H9 (cell line): ENCODE measurements around the gene FASTKD3. TPM values are rescaled to one million over a fixed set of nuclear protein-coding genes. Genes with fewer than 3 reads are reported as not detected.

Experiments
- DNase-seq: peaks from one replicate; pipeline ENCODE4 v3.0.0-alpha.2; 2017
- H2AFZ ChIP-seq: one replicate; pipeline ENCODE4 v1.6.1; 2013; ENCODE audit warnings: mild to moderate bottlenecking, low read length, control low read depth, moderate library complexity
- H2AK5ac ChIP-seq: 2 replicates; pipeline ENCODE4 v1.6.1; 2013; ENCODE audit warnings: low read length, control low read depth, mixed read lengths; ENCODE audit not compliant: insufficient read length
- H2BK120ac ChIP-seq: one replicate; pipeline ENCODE4 v1.6.1; 2013; ENCODE audit warnings: low read depth, mild to moderate bottlenecking, low read length, control low read depth, inconsistent platforms; ENCODE audit not compliant: poor library complexity, severe bottlenecking
- H2BK12ac ChIP-seq: 2 replicates; pipeline ENCODE4 v1.6.1; 2013; ENCODE audit warnings: low read length, control low read depth, mixed read lengths, low read depth; ENCODE audit not compliant: insufficient read length
- H2BK15ac ChIP-seq: 2 replicates; pipeline ENCODE4 v1.6.1; 2013; ENCODE audit warnings: low read depth, low read length, control low read depth
- H2BK20ac ChIP-seq: one replicate; pipeline ENCODE4 v1.6.1; 2013; ENCODE audit warnings: low read depth, mild to moderate bottlenecking, low read length, control low read depth, inconsistent platforms; ENCODE audit not compliant: poor library complexity, severe bottlenecking
- H2BK5ac ChIP-seq: 2 replicates; pipeline ENCODE4 v1.6.1; 2013; ENCODE audit warnings: low read length, control low read depth, mixed read lengths; ENCODE audit not compliant: insufficient read length
- H3K14ac ChIP-seq: 2 replicates; pipeline ENCODE4 v1.6.1; 2013; ENCODE audit warnings: low read length, control low read depth; ENCODE audit not compliant: insufficient read depth
- H3K18ac ChIP-seq: 2 replicates; pipeline ENCODE4 v1.6.1; 2013; ENCODE audit warnings: low read depth, mild to moderate bottlenecking, mixed read lengths, low read length, control low read depth; ENCODE audit not compliant: insufficient read length
- H3K23ac ChIP-seq: 2 replicates; pipeline ENCODE4 v1.6.1; 2013; ENCODE audit warnings: low read length, control low read depth, mixed read lengths, low read depth; ENCODE audit not compliant: insufficient read length
- H3K23me2 ChIP-seq: 2 replicates; pipeline ENCODE4 v1.6.1; 2013; ENCODE audit warnings: low read depth, mild to moderate bottlenecking, mixed read lengths, low read length, control low read depth; ENCODE audit not compliant: insufficient read length, poor library complexity, severe bottlenecking
- H3K27ac ChIP-seq: 2 replicates; pipeline ENCODE4 v1.5.1; 2013; ENCODE audit warnings: low read length, control low read depth, mixed read lengths, low read depth; ENCODE audit not compliant: insufficient read length
- H3K27me3 ChIP-seq: 2 replicates; pipeline ENCODE4 v1.6.1; 2013; ENCODE audit warnings: low read length, control low read depth, inconsistent platforms; ENCODE audit not compliant: insufficient read depth
- H3K4ac ChIP-seq: 2 replicates; pipeline ENCODE4 v1.6.1; 2013; ENCODE audit warnings: low read depth, mild to moderate bottlenecking, control low read depth, inconsistent platforms, low read length, moderate library complexity
- H3K4me1 ChIP-seq: 2 replicates; pipeline ENCODE4 v1.6.1; 2013; ENCODE audit warnings: low read length, control low read depth, inconsistent platforms; ENCODE audit not compliant: insufficient read depth
- H3K4me2 ChIP-seq: 2 replicates; pipeline ENCODE4 v1.6.1; 2013; ENCODE audit warnings: low read length, control low read depth, mixed read lengths; ENCODE audit not compliant: insufficient read length, insufficient read depth
- H3K56ac ChIP-seq: 2 replicates; pipeline ENCODE4 v1.6.1; 2013; ENCODE audit warnings: low read depth, mild to moderate bottlenecking, mixed read lengths, low read length, control low read depth; ENCODE audit not compliant: insufficient read length
- H3K79me1 ChIP-seq: 2 replicates; pipeline ENCODE4 v1.6.1; 2013; ENCODE audit warnings: low read depth, mild to moderate bottlenecking, moderate library complexity, low read length, control low read depth, inconsistent platforms; ENCODE audit not compliant: insufficient read depth, poor library complexity, severe bottlenecking
- H3K79me2 ChIP-seq: 2 replicates; pipeline ENCODE4 v1.6.1; 2013; ENCODE audit warnings: low read length, control low read depth, inconsistent platforms; ENCODE audit not compliant: insufficient read depth
- H3K9ac ChIP-seq: 2 replicates; pipeline ENCODE4 v1.6.1; 2013; ENCODE audit warnings: low read length, control low read depth, mixed read lengths; ENCODE audit not compliant: insufficient read length; ENCODE audit errors: extremely low read depth
- H3K9me3 ChIP-seq: one replicate; pipeline ENCODE4 v1.6.1; 2013; ENCODE audit warnings: low read depth, low read length, inconsistent platforms; ENCODE audit not compliant: control insufficient read depth
- H3T11ph ChIP-seq: one replicate; pipeline ENCODE4 v1.6.1; 2013; ENCODE audit warnings: mild to moderate bottlenecking, low read length, control low read depth, inconsistent platforms
- H4K20me1 ChIP-seq: one replicate; pipeline ENCODE4 v1.6.1; 2013; ENCODE audit not compliant: control insufficient read depth, insufficient read length, insufficient read depth
- H4K5ac ChIP-seq: 2 replicates; pipeline ENCODE4 v1.6.1; 2013; ENCODE audit warnings: low read depth, mild to moderate bottlenecking, mixed read lengths, low read length, control low read depth; ENCODE audit not compliant: insufficient read length
- H4K8ac ChIP-seq: replicated peaks from 2 replicates; pipeline ENCODE4 v1.6.1; 2013; ENCODE audit warnings: low read length, control low read depth, mixed read lengths, low read depth; ENCODE audit not compliant: insufficient read length
- H4K91ac ChIP-seq: 2 replicates; pipeline ENCODE4 v1.6.1; 2013; ENCODE audit warnings: low read depth, mild to moderate bottlenecking, moderate library complexity, mixed read lengths, low read length, control low read depth; ENCODE audit not compliant: insufficient read length
- H3K27ac Mint-ChIP-seq, 3 experiments: 2 replicates in 2 of 3; 3 replicates in 1 of 3; pipeline ENCODE4 v1.8.0; 2020 to 2021; ENCODE audit warnings: mixed read lengths in 3 of 3, mild to moderate bottlenecking in 1 of 3, moderate library complexity in 1 of 3
- H3K27me3 Mint-ChIP-seq: 2 replicates; pipeline ENCODE4 v1.8.0; 2021; ENCODE audit warnings: low read depth, mild to moderate bottlenecking, moderate library complexity, mixed read lengths
- H3K36me3 Mint-ChIP-seq, 3 experiments: 2 replicates in 2 of 3; 3 replicates in 1 of 3; pipeline ENCODE4 v1.8.0; 2020 to 2021; ENCODE audit warnings: low read depth in 3 of 3, mixed read lengths in 3 of 3; ENCODE audit not compliant: insufficient read depth in 1 of 3
- H3K4me1 Mint-ChIP-seq, 2 experiments: 2 replicates each; pipeline ENCODE4 v1.8.0; 2020; ENCODE audit warnings: mixed read lengths in 2 of 2
- H3K4me3 Mint-ChIP-seq, 2 experiments: 2 replicates in 1 of 2; 3 replicates in 1 of 2; pipeline ENCODE4 v1.8.0; 2020 to 2021; ENCODE audit warnings: mild to moderate bottlenecking in 2 of 2, mixed read lengths in 2 of 2, moderate library complexity in 1 of 2
- H3K9me3 Mint-ChIP-seq, 2 experiments: 2 replicates in 1 of 2; 3 replicates in 1 of 2; pipeline ENCODE4 v1.8.0; 2020; ENCODE audit warnings: mild to moderate bottlenecking in 2 of 2, mixed read lengths in 2 of 2, moderate library complexity in 1 of 2
- CTCF ChIP-seq: fragments of 200-600 bp; sonication (generic); conservative IDR thresholded peaks from 3 replicates; pipeline ENCODE4 v1.8.0; 2021; ENCODE audit warnings: antibody characterized with exemption, mild to moderate bottlenecking
- WGBS: extraction: QIAGEN DNeasy Blood & Tissue Kit; methylation state at CpG from one replicate; pipeline ENCODE4 v1.1.7; 2013; ENCODE audit warnings: missing lambda C conversion rate, low lambda C conversion rate, mixed read lengths; ENCODE audit not compliant: insufficient read length; ENCODE audit errors: extremely low coverage; 5-methylcytosine and 5-hydroxymethylcytosine counted together
- total RNA-seq: library from RNA; stranded (reverse); gene quantifications from 2 replicates; pipeline ENCODE4 v1.2.1, GENCODE V29; 2021

The FASTKD3 gene
- total RNA-seq, 1 experiment from 2014 or later: 15.0 TPM

GRCh38 chr5:7872517-7873130 is 3.8 kb upstream of the FASTKD3 start:
- Histone ChIP-seq H2BK5ac (no peak overlapping the region), H3K18ac (no peak overlapping the region), H3K4me2 (no peak overlapping the region), H3K27me3 (no peaks in the 10 kb centered on the region), H2AK5ac (no peak overlapping the region), H3K23me2 (peaks cover 4% of the 10 kb centered on the region), H3K14ac (no peak overlapping the region), H2BK12ac (no peak overlapping the region), H2BK20ac (no peak overlapping the region), H3K23ac (no peak overlapping the region), H4K5ac (no peak overlapping the region), H3K4me1 (no peaks in the 10 kb centered on the region), H2BK120ac (no peak overlapping the region), H4K8ac (no peak overlapping the region), H3K56ac (no peak overlapping the region), H3K79me2 (peaks cover 22% of the 10 kb centered on the region), H4K20me1 (no peaks in the 10 kb centered on the region), H4K91ac (no peak overlapping the region), H3K9me3 (no peaks in the 10 kb centered on the region), H3K9ac (no peak overlapping the region), H3K27ac (no peak overlapping the region), H3T11ph (no peak overlapping the region), H2BK15ac (no peak overlapping the region), H2AFZ (no peak overlapping the region), H3K79me1 (peaks cover 4% of the 10 kb centered on the region), H3K4ac (no peak overlapping the region)
- no peaks in the 10 kb centered on the region for H3K9me3 Mint-ChIP-seq
- H3K4me3 Mint-ChIP-seq: no peak overlapping the region
- TF ChIP-seq CTCF: no peak
- peak overlapping the region; percentile 4 to 63 (median 10); a peak in 2 of 7 replicates for H3K27ac Mint-ChIP-seq
- no peaks in the 10 kb centered on the region for H3K27me3 Mint-ChIP-seq
- H3K36me3 Mint-ChIP-seq: peaks cover 14 to 61% (median 45%) of the 10 kb centered on the region in 3 experiments
- no CpG with 5 or more reads among the region's 4 CpGs for WGBS
- H3K4me1 Mint-ChIP-seq: peaks cover 18% of the 10 kb centered on the region in 2 experiments
- no peak for DNase-seq
